Measurements from ENCODE around the gene C9orf85. TPM values are rescaled to one million over a fixed set of nuclear protein-coding genes. Genes with fewer than 3 reads are reported as not detected.

Gene C9orf85
- total and polyA plus RNA-seq, 10 of the 15 experiments (the other 5 are each of a cell fraction or from before 2014, with no cell fraction given): 9.1 to 22.6 (median 16.4) TPM

GRCh38 chr9:71896761-71897160, 14.7 kb upstream of the C9orf85 start (continued):
- no peak for TF ChIP-seq ZBTB4 (CRISPR knock-in tag; IDR thresholded peaks at IDR 0.05)
- no peak for TF ChIP-seq JUND (IDR thresholded peaks at IDR 0.05; ENCODE audit: low read depth, low read length)
- no peak for TF ChIP-seq SREBF2 (IDR thresholded peaks at IDR 0.05; ENCODE audit: low read length)
- TF ChIP-seq ASH2L (IDR thresholded peaks at IDR 0.05; ENCODE audit: borderline replicate concordance, low read depth): no peak
- no peak for TF ChIP-seq ZBTB11 (CRISPR knock-in tag; IDR thresholded peaks at IDR 0.05)
- TF ChIP-seq KAT2A (conservative IDR thresholded peaks at IDR 0.05; ENCODE audit: control insufficient read depth, low read depth, low read length): no peak
- no peak for TF ChIP-seq E2F4 (IDR thresholded peaks at IDR 0.05; ENCODE audit: low read depth, low read length)
- TF ChIP-seq NRF1 (conservative IDR thresholded peaks at IDR 0.05; ENCODE audit: low read depth, low read length): no peak
- TF ChIP-seq USF2 (IDR thresholded peaks at IDR 0.05; ENCODE audit: borderline replicate concordance, low read depth, low read length): no peak
- TF ChIP-seq NFXL1 (IDR thresholded peaks at IDR 0.05; ENCODE audit: borderline replicate concordance): no peak
